LNCAP (cell line): Measurements from ENCODE around the gene TRIM71.

ENCODE experiments used
- TF ChIP-seq, protein P1 (sequence below): fragments of 450-650 bp; IDR thresholded peaks from 2 replicates; pipeline ENCODE4 v1.5.1; 2017; ENCODE audit warnings: mild to moderate bottlenecking

Gene TRIM71

GRCh38 chr3:32876920-32877319 lies 59.1 kb downstream of the TRIM71 start:
- TF ChIP-seq, protein P1, sequence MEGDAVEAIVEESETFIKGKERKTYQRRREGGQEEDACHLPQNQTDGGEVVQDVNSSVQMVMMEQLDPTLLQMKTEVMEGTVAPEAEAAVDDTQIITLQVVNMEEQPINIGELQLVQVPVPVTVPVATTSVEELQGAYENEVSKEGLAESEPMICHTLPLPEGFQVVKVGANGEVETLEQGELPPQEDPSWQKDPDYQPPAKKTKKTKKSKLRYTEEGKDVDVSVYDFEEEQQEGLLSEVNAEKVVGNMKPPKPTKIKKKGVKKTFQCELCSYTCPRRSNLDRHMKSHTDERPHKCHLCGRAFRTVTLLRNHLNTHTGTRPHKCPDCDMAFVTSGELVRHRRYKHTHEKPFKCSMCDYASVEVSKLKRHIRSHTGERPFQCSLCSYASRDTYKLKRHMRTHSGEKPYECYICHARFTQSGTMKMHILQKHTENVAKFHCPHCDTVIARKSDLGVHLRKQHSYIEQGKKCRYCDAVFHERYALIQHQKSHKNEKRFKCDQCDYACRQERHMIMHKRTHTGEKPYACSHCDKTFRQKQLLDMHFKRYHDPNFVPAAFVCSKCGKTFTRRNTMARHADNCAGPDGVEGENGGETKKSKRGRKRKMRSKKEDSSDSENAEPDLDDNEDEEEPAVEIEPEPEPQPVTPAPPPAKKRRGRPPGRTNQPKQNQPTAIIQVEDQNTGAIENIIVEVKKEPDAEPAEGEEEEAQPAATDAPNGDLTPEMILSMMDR, result no peak

DNA sequence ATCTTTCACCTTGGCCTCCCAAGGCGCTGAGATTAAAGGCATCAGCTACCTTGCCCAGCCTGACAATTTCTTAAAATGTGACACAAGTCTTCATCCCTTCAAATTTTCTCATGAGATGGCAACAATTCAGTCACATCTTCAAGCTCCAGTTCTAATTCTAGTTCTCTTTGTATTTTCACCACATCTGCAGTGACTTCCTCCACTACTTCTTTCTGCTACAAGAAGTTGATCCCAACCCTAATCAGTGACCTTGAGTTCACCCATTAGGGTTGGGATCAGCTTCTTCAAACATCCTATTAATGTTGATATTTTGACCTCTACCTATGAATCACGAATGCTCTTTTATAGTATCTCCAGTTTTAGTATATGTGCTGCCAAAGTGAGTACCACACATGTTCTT lies 59.8 kb downstream of the TRIM71 start:
- TF ChIP-seq, protein P1, result no peak

DNA sequence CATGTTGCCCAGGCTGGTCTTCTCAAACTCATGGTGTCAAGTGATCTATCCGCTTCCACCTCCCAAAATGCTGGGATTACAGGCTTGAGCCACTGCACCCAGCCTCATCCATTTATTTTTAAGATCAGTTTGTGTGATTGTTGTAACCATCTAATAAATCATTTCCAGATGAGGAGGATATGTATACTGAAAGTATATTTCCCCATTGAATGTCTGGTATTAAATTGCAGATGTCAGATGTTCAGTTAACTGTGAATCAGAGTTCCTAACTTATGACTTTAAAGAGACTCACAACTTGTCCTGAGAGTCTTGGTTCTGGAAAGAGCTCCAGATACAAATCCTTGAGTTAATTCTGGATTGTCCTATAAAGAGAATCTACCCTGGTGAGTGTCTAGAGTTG lies 62.4 kb downstream of the TRIM71 start:
- TF ChIP-seq, protein P1, result no peak

DNA sequence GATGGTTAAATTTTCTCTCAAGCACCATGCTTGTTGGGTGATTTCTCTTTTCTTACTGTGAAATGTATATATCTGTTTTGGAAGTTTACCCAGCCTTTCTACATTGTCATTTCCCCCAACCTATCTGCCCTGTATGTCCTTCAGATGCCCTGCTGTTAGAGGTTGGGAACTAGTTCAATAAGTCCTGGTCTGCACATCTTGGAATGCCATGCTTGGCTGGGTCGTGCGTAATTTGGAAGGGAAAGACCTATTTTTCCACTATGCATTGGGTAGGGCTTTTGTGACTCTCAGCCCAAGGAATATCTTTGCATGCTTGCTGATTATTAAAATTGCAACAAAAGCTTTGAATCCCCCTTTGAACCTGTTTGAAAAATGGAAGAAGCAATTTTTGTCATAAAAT lies 63.8 kb downstream of the TRIM71 start:
- TF ChIP-seq, protein P1, result no peak

DNA sequence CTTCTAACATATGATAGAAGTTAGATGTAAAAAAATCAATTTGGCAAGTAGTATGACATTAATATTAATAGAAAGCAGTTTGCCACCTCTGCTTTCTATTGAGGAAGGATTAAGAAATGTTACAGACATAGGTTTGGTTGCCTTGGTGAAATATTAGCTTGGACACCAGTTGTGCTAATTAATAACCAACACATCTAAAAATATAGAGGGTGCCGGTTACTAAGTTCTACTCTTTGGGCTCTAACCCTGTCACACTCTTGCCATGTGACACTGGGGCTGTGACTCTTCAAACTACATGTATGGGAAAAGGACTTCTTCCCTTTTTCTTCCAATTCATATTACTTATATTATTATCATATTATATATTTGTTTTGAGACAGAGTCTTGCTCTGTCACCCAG lies 64.4 kb downstream of the TRIM71 start:
- TF ChIP-seq, protein P1, result no peak

- TF ChIP-seq, protein P1, result no peak
These were observed 64.8 kb downstream of the TRIM71 start for GRCh38 chr3:32882603-32883025.

DNA sequence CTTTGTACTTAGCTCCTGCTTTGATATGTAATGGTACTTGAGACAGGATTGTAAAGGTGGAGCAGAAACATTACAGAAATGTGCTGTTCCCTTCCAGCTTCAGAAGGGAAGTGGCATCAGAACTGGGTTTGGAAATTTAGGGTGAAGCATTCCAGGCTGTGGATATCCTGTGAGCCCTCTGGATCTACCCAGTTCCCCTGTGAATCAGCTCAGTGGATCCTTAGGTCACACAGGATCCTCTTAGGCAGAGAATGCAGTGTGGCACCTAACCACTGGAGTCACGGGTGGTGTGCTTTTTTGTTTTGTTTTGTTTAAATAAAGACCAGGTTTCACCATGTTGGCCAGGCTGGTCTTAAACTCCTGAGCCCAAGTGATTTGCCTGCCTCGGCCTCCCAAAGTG lies 66.0 kb downstream of the TRIM71 start:
- TF ChIP-seq, protein P1, result no peak

DNA sequence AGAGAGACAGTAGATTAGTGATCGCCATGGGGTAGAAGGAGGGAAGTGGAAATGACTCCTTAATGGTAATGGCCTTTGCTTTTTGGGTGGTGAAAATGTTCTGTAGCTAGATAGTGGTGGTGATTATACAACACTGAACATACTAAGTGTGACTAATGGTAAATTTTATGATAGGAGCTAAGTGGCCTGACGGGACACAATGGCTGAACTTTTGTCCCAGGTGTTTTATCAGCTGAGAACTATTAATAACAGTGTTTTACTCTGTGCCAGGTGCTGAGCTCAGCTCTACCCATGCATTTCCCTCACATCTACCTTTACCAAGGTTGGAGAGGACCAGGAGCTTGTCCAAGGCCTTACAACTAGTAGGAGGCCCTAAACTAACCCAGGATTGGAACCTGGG lies 66.8 kb downstream of the TRIM71 start:
- TF ChIP-seq, protein P1, result no peak
